GM12875 (cell line): ENCODE data around the gene HOMER3.
"Not testable (repeated sequence)": the region's sequence is repeated elsewhere in the genome, so short reads cannot be mapped to it uniquely, and the experiment has no call there.

Source experiments
- H3K4me3 ChIP-seq: one replicate; pipeline ENCODE4 v1.5.1; 2011; ENCODE audit warnings: low read depth, low read length, control low read depth
- CTCF ChIP-seq: IDR thresholded peaks from 2 replicates; pipeline ENCODE4 v1.5.1; 2011; ENCODE audit warnings: low read depth, mild to moderate bottlenecking, control low read depth, inconsistent platforms, low read length, moderate library complexity, borderline replicate concordance; ENCODE audit not compliant: insufficient read depth

HOMER3 gene

GRCh38 chr19:18908917-18909619 is 31.9 kb downstream of the HOMER3 start:
- no peak overlapping the region for H3K4me3 ChIP-seq
- TF ChIP-seq CTCF = no peak

GRCh38 chr19:18906605-18907519 is 34.2 kb downstream of the HOMER3 start:
- TF ChIP-seq CTCF = no peak
- H3K4me3 ChIP-seq = no peak overlapping the region

- TF ChIP-seq CTCF = no peak
- H3K4me3 ChIP-seq = no peak overlapping the region
These were observed 35.3 kb downstream of the HOMER3 start for GRCh38 chr19:18905513-18906236.

- H3K4me3 ChIP-seq = no peak overlapping the region
- no peak for TF ChIP-seq CTCF
These were observed 36.0 kb downstream of the HOMER3 start for GRCh38 chr19:18905058-18905456.

- no peak overlapping the region for H3K4me3 ChIP-seq
- TF ChIP-seq CTCF = no peak
These were observed 36.5 kb downstream of the HOMER3 start for GRCh38 chr19:18904334-18905057.

GRCh38 chr19:18903156-18904037 is 37.6 kb downstream of the HOMER3 start:
- H3K4me3 ChIP-seq = no peak overlapping the region
- no peak for TF ChIP-seq CTCF

- H3K4me3 ChIP-seq = not testable (repeated sequence)
These were observed 38.5 kb downstream of the HOMER3 start for GRCh38 chr19:18902519-18902918.
